ENCODE measurements around the gene EXOC1.
"Not testable (repeated sequence)": the region's sequence is repeated elsewhere in the genome, so short reads cannot be mapped to it uniquely, and the experiment has no call there.

The EXOC1 gene, protein sequence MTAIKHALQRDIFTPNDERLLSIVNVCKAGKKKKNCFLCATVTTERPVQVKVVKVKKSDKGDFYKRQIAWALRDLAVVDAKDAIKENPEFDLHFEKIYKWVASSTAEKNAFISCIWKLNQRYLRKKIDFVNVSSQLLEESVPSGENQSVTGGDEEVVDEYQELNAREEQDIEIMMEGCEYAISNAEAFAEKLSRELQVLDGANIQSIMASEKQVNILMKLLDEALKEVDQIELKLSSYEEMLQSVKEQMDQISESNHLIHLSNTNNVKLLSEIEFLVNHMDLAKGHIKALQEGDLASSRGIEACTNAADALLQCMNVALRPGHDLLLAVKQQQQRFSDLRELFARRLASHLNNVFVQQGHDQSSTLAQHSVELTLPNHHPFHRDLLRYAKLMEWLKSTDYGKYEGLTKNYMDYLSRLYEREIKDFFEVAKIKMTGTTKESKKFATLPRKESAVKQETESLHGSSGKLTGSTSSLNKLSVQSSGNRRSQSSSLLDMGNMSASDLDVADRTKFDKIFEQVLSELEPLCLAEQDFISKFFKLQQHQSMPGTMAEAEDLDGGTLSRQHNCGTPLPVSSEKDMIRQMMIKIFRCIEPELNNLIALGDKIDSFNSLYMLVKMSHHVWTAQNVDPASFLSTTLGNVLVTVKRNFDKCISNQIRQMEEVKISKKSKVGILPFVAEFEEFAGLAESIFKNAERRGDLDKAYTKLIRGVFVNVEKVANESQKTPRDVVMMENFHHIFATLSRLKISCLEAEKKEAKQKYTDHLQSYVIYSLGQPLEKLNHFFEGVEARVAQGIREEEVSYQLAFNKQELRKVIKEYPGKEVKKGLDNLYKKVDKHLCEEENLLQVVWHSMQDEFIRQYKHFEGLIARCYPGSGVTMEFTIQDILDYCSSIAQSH

DNA sequence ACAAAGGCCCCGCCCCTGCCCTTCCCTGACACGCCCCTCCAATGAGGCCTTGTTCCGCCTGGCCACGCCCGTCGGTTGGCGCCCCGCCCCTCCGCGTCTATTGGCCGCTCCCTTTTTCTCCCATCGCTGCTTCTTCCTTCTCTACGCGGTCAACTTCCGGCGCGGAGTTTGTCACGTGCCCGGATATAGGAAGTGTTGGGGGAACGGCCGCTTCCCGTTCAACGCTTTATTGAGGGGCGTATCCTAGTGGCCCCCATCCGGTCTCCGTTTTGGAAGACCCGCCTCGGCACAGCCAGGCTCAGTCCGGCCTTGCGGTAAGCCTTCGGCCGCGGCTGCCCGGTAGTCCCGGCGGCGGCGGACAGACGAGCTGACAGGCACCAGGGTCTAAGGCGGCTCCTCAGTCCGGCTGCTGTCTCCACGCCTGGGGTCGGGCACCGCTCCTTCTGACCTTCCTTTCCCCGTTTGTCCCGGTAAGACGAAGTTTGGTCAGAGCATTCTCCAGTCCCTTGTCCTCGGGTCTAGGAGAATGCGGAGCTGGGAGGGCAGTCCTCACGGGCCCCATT lies at the start of gene EXOC1:
EXOC1 (plus strand) TSS at position 165 of the 563 bp plus-strand sequence. CDS start 4,676 bp downstream, outside the sequence.
- DNase-seq (ENCODE audit: low read depth in 2 of 3, low spot score in 2 of 3) = peak; percentile 92 to 97 (median 94)

DNA sequence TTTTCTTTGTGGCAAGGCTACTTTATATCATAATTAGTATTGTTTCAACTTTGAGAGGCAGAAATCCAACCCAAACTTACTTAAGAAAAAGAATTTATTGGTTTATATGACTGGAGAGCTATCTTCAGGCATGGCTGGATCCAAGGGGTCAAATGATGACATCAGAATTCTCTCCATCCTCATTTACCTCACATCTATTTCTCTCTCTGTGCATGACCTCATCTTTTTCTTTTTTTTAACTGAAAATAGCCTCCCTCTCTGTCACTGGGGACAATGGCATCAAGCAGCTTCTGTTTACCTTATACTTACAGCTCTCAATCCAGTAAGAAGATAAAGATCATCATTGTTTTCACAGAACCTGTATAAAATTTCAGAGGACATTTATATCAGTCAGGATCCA lies 45.9 kb upstream of the EXOC1 start:
- no peak for DNase-seq (ENCODE audit: low read depth in 2 of 3, low spot score in 2 of 3)

DNA sequence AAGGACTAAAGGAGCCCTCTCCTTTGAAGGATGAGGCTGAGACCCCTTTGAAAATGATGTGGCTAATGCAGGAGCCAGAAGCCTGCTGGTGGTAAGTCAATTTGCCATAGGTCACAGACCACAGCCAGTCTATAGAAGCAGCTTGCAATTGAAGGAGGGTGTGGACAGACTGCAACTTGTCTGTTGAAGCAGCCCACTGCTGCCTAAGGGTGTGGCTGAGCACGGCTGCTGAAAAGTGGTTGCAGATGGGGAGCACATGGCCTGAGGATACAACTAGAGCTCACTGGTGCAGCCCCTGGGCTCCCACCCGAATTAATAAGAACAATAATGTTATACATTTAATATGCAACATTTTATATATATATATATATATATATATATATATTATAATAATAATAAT lies 45.3 kb upstream of the EXOC1 start:
- DNase-seq (ENCODE audit: low read depth in 2 of 3, low spot score in 2 of 3) = no peak

DNA sequence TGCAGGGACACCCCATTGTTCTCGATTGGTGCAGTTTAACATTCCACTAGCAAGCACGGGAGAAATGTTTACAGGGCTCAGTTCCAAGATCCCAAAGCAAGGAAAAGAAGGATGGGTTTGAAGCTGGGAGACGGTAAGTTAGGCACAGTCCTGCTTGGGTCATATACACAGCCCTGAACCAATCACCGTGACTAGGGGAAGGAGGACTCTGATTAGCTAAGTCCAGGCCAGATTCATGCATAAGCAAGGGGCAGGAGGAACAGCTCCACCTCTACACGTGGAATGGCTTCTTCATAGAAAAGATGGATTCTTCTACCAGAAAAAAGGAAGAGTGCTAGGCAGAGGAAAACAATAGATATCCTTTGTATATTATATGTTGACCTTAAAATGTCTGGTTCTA lies 44.8 kb upstream of the EXOC1 start:
- no peak for DNase-seq (ENCODE audit: low read depth in 2 of 3, low spot score in 2 of 3)

DNA sequence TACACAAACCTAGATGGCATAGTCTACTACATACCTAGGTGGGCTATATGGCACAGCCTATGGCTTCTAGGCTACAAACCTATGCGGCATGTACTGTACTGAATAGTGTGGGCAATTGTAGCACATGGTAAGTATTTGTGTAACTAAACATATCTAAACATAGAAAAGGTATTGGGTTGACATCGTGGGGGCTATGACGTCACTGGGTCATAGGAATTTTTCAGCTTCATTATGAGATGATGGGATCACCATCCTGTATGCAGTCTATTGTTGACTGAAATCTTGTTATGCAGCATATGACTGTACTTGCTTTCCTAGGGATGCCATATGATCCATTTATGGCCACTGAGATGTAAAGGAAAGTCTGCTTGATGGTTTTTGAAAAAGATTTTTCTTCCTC lies 35.8 kb upstream of the EXOC1 start:
- no peak for DNase-seq (ENCODE audit: low read depth in 2 of 3, low spot score in 2 of 3)

DNA sequence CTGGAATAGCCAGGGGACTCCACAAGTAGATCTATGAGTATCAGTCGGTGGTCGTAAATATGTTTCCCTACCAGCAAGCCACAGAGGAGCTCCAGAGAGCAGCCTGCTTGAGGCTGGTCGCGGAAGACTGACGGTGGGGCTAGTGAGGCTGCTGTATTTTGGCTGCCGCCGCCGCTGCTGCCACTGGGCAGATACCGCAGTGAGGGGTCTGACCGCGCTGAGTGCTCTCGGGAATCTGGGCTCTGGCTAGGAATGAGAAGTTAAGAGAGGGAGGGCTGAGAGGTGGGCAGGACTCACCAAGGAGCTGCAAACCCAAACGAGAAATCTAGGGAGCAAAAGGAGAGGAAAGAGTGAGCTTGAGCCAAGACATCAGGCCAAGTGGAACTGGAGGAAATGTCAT lies 33.8 kb upstream of the EXOC1 start, which contains the start of gene EXOC1L:
EXOC1L (plus strand) TSS at position 157 of the 400 bp plus-strand sequence; CDS start at position 394, 237 bp downstream.
- no peak for DNase-seq (ENCODE audit: low read depth in 2 of 3, low spot score in 2 of 3)

DNA sequence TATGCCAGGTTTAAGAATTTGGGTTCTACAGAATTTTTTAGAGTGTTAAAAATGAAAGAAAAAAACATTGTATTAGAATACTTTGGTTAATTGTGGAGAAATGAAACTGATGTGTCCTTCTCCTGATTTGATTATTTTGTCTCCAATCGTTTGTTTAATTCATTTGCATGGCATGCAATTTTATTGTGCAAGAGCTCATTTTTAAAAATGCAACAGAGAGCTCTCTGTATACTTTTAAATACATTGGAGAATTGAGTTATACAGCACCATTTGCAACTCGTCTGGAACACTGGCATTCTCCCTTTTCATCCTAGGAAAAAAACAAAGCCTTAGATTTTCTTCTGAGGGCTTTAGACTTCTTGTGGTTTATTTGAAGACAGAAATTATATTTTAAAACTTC lies 33.2 kb upstream of the EXOC1 start:
- DNase-seq (ENCODE audit: low read depth in 2 of 3, low spot score in 2 of 3) = no peak

DNA sequence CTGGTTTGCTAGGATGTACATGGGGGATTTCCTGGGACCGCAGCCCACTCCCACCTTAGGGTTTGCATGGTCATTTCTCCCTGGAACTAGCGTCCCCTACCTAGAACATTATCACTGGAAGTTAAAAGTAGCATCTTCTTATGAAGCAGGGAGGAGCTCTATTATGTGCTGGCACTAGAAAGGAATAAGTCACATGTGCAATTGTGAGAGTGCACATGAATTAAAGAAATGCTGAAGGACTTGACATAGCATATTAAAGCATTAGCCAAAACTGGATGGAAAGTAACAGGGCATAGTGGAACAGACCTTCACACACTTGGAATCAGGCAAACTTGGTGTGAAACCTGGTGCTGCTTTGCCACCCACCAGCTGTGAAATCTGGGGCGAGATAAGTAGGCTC lies 31.1 kb upstream of the EXOC1 start:
- DNase-seq (ENCODE audit: low read depth in 2 of 3, low spot score in 2 of 3) = no peak

DNA sequence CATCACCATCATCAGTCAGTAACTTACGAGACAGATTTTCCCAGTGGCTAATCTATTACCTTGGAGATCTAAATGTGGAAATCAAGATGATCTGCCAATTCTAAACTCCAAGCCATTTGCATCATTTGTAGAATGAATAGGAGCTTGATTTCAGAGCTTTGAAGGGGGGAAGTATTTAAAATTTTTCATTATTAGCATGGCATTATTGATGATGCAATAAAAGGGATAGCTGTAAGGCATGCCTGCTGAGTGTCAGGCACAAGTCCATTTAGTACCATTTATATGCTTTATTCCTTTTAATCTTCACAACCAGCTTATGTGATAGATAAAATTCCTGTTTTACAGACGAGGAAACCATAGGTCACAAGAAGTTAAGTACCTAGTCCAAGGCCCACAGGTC lies 28.6 kb upstream of the EXOC1 start:
- no peak for DNase-seq (ENCODE audit: low read depth in 2 of 3, low spot score in 2 of 3)

DNA sequence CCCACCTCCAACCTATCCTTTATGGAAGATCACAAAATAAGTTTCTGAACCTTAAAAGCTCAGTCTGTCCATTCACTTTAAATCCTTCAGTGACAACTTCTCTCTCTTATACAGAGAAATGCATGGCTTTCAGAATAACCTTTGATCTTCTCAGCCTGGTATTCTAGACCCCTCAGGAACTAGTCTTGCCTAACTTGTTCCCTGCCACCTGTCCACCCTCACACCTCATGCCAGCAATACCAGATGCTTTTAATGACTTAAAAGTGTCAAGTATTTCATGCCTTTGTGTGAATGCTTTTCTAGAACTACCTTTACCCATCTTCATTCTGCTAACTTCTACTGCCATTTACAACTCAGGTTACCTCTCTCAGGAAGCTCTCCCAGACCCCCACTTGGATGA lies 26.5 kb upstream of the EXOC1 start:
- no peak for DNase-seq (ENCODE audit: low read depth in 2 of 3, low spot score in 2 of 3)

DNA sequence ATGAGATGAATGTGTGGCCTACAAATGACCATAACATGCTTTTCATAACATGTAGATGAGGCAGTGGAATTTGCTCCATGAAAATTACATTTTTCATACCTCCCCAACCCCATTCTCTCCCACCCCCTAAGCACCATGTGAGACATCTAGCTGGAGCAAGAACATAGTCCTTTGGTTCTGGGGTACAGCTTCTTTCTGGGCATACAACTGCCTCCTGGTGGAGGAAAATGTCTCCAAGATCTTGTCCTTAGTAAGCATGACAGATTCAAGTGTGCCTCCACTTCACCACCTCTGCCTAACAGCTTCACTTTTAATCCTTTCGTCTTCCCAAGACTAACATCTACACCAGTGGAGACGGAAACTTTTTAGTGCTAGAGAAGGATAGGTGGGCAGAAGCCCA lies 25.9 kb upstream of the EXOC1 start:
- DNase-seq (ENCODE audit: low read depth in 2 of 3, low spot score in 2 of 3) = no peak

DNA sequence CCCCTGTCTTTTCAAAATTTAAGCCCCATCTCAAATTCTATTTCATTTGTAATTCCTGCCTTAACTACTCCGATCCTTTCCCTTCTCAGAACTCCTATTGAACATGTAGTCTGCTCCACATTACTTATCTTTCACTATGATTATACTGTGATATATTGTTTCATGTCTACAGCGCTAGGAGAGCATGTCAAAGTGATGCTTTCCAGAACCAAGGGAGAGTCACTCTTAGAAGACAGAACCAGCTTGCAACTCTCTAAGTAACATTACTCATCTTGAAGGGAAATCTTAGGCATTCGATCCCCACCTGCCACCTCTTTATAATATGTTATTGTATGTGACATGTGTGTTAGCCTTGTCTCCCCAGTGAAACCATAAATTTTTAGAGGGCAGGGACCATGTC lies 23.4 kb upstream of the EXOC1 start:
- no peak for DNase-seq (ENCODE audit: low read depth in 2 of 3, low spot score in 2 of 3)

DNA sequence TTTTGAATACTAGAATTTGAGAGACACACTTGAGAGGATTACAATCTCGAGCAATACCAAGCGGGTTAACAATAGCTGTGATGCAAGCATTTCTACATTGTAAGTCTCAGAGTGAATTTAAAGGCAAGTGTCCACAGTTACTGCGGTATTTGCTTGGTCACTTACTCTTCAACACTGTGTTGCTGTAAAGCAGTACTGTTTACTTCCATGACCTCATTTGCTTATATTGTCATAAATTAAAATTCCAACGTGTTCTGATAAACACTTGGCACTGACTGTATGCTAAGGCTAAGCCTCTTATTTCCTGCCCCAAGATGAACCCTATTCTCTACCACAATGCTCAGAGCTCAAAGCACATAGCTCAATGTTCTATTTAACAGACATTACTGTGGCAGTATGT lies 22.7 kb upstream of the EXOC1 start:
- no peak for DNase-seq (ENCODE audit: low read depth in 2 of 3, low spot score in 2 of 3)

DNA sequence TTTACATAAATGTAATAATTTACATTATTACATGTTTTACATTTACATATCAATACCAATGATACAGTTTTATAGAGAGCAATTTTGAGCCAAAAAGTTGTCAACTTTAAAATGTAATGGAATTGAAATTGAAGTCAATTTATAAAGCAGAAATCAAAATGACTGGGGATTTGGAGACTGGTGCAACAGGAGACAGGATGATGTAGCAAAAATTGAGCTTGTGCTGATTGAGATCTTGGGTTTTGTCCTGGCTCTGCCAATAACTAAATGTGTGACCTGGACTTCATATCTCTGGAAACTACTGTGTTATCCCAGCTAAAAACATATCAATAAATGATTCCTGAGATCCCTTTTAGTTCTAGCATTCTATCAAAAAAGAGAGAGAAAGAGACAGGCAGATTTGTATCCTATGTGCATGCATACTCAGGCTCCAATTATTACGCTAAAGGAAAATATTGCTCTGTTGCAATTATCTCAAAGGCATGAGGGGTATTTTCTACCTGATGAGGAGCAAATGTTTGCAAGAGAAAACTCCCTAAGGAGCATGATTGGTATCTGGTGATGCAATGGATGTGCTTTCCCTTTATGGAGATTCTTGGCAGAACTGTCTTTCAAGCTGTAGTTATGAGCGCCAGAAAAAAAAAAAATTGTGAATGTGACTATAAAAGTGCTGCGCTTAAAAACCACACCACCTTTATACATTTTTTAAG lies 19.2 kb upstream of the EXOC1 start:
- no peak for DNase-seq (ENCODE audit: low read depth in 2 of 3, low spot score in 2 of 3)

DNA sequence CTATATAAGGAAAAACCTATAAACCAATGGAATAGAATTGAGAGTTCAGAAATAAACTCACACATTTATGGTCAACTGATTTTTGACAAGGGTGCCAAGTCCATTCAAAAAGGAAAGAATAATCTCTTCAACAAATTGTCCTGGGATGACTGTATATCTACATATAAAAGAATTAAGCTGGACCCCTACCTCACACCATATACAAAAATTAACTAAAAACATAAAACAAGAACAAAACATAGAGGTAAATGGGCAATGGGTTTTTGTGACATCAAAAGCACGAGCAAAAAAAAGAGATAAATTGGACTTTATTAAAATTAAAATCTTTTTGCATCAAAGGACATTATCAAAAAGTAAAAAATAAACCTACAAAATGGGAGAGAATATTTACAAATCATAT lies 15.5 kb upstream of the EXOC1 start:
- no peak for DNase-seq (ENCODE audit: low read depth in 2 of 3, low spot score in 2 of 3)

DNA sequence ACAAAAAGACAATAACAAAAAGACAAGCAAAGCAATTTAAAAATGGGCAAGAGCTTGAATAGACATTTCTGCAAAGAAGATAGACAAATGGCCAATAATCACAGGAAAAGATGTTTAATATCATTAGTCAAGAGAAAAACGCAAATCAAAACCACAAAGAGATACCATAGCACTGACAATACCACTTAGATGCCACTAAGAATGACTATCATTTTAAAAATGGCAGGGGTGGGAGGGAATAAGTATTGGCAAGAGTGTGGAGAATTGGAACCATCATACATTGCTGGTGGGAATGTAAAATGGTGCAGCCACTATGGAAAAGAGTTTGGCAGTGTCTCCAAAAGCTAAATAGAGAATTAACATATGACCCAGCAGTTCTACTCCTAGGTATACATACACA lies 15.1 kb upstream of the EXOC1 start:
- no peak for DNase-seq (ENCODE audit: low read depth in 2 of 3, low spot score in 2 of 3)

DNA sequence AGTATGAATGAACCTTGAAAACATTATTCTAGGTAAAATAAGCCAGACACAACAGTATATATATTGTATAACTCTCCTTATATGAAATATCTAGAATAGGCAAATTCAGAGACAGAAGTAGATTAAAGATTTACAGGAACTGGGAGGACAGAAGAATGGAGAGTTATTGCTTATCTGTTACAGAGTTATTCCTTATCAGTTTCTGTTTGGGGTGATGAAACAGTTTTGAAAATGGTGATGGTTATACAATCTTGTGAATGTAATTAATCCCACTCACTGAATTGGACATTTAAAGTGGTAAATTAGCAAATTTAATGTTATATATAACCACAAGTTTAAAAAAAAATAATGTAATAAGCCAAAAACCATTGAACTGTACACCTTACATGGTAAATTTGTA lies 14.5 kb upstream of the EXOC1 start:
- no peak for DNase-seq (ENCODE audit: low read depth in 2 of 3, low spot score in 2 of 3)

DNA sequence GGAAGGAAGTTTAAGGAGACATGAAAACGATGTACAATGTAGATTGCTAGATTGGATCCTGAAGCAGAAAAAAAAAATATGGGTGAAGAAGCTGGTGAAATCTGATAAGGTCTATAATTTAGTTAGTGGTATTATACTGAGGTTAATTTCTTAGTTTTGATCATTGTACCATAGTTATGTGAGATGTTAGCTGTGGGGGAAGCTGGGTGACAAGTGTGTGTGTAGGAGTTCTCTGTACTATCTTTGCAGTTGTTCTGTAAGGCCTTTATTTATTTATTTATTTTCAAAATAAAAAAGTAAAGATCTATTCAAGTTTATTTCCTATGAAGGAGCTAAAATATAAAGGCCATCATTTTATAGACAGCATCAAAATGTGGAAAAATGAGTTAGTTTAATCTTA lies 12.5 kb upstream of the EXOC1 start:
- DNase-seq (ENCODE audit: low read depth in 2 of 3, low spot score in 2 of 3) = no peak

DNA sequence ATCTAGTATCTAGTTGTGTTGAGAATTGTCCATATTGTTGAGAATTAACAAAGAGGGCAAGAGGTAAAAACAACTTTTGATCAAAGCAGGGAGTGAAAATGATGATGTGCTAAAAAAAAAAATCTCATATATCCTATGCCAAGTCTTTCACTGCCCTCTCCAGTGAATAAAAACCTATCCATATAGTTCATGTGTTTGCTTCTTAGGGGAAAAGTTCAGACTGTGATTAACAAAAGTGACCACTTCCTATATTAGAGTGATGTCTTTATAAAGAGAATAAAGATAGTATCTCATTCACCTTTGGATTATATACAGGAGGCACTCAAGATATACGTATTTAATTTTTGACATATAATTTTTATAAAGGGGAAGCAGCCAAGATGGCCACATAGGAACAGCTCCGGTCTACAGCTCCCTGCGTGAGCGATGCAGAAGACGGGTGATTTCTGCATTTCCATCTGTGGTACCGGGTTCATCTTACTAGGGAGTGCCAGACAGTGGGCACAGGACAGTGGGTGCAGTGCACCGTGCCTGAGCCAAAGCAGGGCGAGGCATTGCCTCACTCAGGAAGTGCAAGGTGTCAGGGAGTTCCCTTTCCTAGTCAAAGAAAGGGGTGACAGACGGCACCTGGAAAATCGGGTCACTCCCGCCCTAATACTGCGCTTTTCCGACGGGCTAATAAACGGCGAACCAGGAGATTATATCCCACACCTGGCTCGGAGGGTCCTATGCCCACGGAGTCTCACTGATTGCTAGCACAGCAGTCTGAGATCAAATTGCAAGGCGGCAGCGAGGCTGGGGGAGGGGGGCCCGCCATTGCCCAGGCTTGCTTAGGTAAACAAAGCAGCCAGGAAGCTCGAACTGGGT lies 11.8 kb upstream of the EXOC1 start:
- not testable (repeated sequence) for DNase-seq (ENCODE audit: low read depth in 2 of 3, low spot score in 2 of 3)

DNA sequence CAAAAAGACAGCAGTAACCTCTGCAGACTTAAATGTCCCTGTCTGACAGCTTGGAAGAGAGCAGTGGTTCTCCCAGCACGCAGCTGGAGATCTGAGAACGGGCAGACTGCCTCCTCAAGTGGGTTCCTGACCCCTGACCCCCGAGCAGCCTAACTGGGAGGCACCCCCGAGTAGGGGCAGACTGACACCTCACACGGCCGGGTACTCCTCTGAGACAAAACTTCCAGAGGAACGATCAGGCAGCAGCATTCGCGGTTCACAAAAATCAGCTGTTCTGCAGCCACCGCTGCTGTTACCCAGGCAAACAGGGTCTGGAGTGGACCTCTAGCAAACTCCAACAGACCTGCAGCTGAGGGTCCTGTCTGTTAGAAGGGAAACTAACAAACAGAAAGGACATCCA lies 11.1 kb upstream of the EXOC1 start:
- DNase-seq (ENCODE audit: low read depth in 2 of 3, low spot score in 2 of 3) = not testable (repeated sequence)

Data from activated CD8-positive, alpha-beta memory T cell treated with anti-CD3 and anti-CD28 coated beads for 48 hours (primary cell).